B cell (primary cell): Measurements from ENCODE around the gene VTI1A.

Source experiments
- CTCF ChIP-seq: fragments of 200-600 bp; IDR thresholded peaks from one replicate; pipeline ENCODE4 v1.8.0; 2022; ENCODE audit warnings: antibody characterized with exemption, mild to moderate bottlenecking
- EZH2 ChIP-seq: IDR thresholded peaks from 2 replicates; pipeline ENCODE4 v1.6.1; 2012; ENCODE audit warnings: borderline replicate concordance, low read depth, mild to moderate bottlenecking, moderate library complexity, low read length; ENCODE audit not compliant: insufficient read depth, poor library complexity, severe bottlenecking

DNA sequence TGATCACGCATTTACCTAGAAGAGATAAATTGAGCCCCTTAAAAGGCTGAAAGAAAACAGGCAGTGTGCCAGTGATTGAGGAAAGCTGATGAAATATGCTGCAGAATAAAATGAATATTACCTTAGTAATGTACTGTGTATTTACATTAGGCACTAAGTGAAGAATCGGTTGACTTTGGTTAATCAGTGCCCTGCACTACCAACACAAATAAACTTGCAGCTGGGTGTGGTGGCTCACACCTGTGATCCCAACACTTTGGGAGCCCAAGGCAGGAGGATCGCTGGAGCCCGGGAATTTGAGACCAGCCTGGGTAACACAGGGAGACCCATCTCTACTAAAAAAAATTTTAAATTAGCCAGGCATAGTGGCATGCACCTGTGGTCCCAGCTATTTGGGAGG, 354.7 kb downstream of the VTI1A start:
- TF ChIP-seq CTCF (no peak), EZH2 (no peak)
